Inferior parietal cortex (tissue), 1 donor: Measurements from ENCODE around the gene GPR157.
"Not testable (repeated sequence)": the region's sequence is repeated elsewhere in the genome, so short reads cannot be mapped to it uniquely, and the experiment has no call there.

ENCODE experiments used
- DNase-seq: peaks from one replicate; pipeline ENCODE4 v3.0.0-alpha.2; 2016; ENCODE audit errors: extremely low spot score

Gene GPR157

DNA sequence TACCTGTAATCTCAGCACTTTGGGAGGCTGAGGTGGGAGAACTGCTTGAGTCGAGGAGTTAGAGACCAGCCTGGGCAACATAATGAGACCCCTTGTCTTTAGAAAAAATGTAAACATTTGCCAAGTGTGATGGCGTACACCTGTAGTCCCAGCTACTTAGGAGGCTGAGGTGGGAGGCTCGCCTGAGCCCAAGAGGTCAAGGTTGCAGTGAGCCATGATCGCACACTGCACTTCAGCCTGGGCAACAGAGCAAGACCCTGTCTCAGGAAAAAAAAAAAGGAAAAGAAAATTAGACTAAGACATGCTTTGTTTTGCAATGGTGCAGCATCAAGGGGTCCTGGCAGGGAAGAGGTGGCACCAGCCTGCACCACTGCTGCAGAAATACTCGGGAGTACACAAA lies 16.8 kb upstream of the GPR157 start:
- DNase-seq, result no peak

GRCh38 chr1:9145021-9145668 lies 16.2 kb upstream of the GPR157 start:
- DNase-seq, result no peak

DNA sequence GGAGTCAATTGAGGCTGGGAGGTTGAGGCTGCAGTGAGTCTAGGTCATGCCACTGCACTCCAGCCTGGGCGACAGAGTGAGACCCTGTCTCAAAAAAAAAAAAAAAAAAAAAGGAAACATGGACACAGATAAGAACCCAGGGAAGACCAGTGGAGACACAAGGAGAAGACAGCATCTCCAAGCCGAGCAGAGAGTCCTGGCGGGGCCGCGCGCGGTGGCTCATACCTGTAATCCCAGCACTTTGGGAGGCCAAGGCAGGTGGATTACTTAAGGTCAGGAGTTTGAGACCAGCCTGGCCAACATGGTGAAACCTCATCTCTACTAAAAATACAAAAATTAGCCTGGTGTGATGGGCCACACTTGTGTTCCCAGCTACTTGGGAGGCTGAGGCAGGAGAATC lies 15.6 kb upstream of the GPR157 start:
- not testable (repeated sequence) for DNase-seq

- DNase-seq, result no peak
Measured at GRCh38 chr1:9143250-9143649, 14.3 kb upstream of the GPR157 start.

GRCh38 chr1:9139930-9140329 lies 11.0 kb upstream of the GPR157 start:
- DNase-seq, result no peak

DNA sequence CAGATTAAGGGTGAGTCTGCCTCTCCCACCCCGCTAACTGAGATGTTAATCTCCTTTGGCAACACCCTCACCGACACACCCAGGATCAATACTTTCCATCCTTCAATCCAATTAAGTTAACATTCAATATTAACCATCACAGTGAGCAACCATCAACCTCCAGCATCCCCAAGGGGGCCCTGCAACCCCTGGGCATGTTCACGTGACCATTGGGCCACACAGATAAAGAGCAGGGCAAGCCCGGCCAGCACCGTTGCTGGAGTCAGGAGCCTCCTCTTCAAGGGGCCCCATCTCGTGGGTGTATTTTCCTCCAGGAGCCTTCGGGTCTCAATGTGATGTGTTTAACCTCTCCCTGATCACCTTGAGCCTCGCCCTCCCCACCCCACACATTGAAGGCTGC lies 8.0 kb upstream of the GPR157 start:
- no peak for DNase-seq

DNA sequence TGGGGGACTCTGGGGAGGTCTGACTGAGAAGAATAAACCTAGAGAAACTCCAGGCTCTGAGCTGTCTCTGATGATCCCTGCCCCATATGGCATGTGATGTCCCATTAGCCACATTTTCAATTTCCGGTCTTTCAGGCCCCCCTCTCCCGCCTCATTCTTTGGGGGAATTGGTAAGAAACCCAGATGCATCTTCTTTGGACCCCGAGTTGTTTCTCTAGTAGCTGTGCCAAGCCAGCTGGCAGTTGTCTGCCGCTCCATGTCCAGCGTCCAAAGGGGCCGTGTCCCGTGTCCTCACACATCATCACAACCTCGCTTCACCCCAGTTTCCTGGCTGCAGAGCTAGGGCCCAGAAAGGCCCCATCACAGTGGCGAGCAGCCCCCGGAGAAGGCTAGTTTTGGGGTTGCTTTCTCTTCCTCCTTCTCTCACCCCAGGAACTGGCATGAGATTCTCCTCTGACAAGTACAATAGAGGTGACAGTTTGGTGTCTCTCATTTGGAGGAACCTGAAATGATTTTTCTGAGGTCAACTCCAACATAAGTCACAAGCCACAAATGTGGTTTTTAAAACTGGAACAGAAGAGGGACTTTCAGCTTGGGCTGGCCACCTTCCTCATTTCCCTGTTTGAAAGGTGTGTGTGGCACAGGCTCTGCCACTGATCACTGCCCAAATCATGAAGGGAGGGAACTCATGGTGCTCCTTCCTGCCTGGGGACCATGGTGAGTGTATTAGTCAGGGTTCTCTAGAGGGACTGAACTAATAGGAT lies 6.4 kb upstream of the GPR157 start:
- DNase-seq, result no peak

GRCh38 chr1:9133870-9134585 lies 5.1 kb upstream of the GPR157 start:
- DNase-seq, result no peak

GRCh38 chr1:9129266-9130041 lies 552 bp upstream of the GPR157 start:
- DNase-seq, result no peak

- DNase-seq, result no peak
Measured at GRCh38 chr1:9128166-9128519, 759 bp downstream of the GPR157 start.

DNA sequence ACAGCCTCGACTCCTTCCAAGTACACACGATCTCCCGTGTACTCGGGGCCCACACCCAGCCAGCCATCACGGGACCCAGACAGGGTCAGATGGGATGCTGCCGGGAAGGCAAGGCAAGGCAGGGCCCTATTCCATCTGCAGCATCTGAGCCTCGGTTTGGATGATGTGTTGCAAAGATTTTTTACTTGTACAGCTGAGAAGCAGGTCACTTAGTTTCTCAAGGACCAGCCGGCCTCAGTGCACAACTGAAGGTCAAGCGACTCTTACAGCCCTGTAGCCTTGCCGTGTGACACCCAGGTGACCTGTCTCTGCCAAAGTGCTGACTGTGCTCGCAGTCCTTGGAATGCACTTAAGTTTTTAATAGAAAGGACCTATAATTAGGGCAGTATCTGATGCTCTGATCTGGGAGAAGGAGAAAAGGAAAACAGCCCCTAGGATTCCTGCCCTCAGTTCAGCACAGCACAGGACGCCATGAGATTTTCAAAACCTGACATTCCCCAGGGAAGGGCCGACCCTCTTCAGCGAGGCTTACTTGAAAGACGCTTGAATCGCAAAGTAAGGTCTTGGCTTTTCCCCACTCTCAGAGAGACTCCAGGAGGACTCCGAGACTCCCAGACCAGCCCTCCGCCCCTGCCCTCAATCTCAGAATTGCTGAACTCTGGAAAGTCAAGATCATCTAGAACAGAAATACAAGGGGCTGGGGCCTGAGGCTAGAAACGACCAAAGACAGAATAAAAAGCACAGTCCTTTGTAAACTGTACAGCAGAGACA lies 1.3 kb downstream of the GPR157 start:
- DNase-seq, result no peak

DNA sequence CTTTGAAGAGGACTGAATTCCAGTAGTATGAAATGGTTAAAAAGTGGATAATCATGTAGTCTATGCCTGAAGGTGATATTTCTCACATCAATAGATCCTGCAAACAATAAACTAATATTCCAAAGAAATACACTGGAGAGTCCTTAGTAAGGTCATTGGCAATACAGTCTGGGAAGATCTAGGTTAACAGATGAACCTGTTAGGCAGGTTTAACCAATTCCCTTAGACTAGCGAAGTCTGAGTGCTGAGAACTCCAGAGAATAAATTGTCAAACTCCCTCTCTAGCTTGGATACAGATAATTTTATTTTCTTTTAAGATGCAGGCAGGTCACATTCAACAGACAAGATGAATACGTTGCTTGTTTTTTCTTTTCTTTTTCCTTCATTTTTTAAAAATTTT lies 2.4 kb downstream of the GPR157 start:
- DNase-seq, result no peak

DNA sequence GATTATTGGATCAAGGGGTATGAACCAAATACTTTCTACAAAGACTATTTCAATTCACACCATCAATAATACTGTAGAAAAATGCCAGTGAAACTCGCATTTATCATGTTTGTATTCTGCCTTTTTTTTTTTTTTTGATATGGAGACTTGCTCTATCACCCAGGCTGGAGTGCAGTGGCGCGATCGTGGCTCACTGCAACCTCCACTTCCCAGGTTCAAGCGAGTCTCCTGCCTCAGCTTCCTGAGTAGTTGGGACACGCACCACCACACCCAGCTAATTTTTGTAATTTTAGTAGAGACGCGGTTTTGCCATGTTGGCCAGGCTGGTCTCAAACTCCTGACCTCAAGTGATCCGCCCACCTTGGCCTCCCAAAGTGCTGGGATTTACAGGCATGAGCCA lies 3.1 kb downstream of the GPR157 start:
- not testable (repeated sequence) for DNase-seq

DNA sequence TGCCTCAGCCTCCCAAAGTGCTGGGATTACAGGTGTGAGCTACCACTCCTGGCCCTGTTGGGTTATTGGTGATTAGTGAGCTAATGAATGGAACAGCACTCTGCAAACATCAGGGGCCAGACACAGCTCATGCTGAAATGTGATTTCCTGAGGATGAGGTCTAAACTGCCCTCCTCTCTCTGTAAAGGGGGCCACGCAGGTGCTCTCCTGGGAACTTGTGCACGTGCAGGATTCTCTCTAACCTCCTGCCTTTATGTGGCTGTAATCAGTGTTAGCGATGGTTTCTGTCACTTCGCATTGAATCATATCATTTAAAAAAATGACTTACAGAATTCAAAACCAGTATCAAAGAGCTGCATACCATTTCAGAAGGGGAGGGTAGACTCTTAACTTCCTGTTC lies 3.6 kb downstream of the GPR157 start:
- no peak for DNase-seq

DNA sequence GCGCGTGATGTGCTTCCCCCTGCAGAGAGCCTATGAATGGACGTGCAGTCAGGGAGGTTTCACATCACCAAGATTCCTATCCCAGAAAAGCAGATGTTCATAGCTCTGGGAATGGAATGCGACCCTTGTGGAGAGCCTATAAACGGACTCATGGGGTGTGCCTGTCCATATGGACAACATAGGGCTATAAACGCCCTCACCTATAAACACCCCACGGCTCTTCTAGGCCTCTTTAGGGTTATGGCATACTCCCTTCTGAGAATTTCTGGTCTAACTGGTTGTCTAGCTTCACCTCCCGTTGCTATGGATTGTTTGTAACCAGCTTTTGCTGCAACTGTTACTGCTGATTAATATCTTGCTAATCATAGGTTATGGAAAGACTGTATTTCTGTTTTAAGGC lies 4.5 kb downstream of the GPR157 start:
- not testable (repeated sequence) for DNase-seq

DNA sequence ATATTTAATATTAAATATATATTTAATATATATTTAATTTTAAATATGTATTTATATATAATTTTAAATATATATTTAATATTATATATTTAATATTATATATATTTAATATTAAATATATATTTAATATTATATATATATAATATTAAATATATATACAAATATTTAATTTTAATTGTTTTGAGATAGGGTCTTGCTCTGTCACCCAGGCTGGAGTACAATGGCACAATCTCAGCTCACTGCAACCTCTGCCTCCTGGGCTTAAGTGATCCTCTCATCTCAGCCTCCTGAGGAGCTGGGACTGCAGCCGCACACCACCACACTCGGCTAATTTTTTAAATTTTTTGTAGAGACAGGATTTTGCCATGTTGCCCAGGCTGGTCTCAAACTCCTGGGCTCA lies 5.2 kb downstream of the GPR157 start:
- DNase-seq, result not testable (repeated sequence)

GRCh38 chr1:9121496-9122409 lies 7.1 kb downstream of the GPR157 start:
- DNase-seq, result no peak

GRCh38 chr1:9120312-9120958 lies 8.5 kb downstream of the GPR157 start:
- DNase-seq, result no peak

DNA sequence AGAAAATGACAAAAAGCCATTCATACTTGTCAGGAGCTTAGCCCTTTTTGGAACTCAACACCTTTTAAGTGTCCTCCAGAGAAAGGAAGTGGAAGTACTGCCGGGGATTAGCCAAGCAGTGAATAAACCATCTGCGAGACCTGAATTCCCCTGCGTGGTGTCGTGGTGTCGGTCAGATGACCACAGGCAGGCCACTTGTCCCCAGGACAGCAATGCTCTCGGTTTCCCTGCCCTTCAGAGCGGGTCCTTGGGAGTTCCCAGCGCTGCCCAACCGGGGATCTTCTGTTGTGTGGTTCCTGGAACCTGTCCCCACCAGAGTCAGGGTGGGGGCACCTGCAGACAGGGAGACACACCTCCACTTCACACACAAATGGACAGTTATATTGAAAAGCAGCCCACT lies 9.2 kb downstream of the GPR157 start:
- no peak for DNase-seq

GRCh38 chr1:9118186-9118585 lies 10.7 kb downstream of the GPR157 start:
- DNase-seq, result no peak
